ENCODE measurements around the gene KRTAP3-2.

KRTAP3-2 gene

GRCh38 chr17:40960144-40960543 is 39.6 kb downstream of the KRTAP3-2 start:
- H3K27ac ChIP-seq (ENCODE audit: low read length) = no peak overlapping the region
- no peak overlapping the region for H3K4me3 ChIP-seq (ENCODE audit: low read length)
- no peaks in the 10 kb centered on the region for H3K27me3 ChIP-seq (ENCODE audit: insufficient read depth, low read length)
- H3K9me3 ChIP-seq (ENCODE audit: insufficient read depth, low read depth, low read length) = no peaks in the 10 kb centered on the region
- peaks cover 15% of the 10 kb centered on the region for H3K4me1 ChIP-seq (ENCODE audit: insufficient read depth, low read length)
- H3K36me3 ChIP-seq (ENCODE audit: insufficient read depth, low read depth, low read length) = no peaks in the 10 kb centered on the region
- no peak overlapping the region for H3K9ac ChIP-seq (ENCODE audit: low read depth, low read length)

- Histone ChIP-seq H3K4me1 (ENCODE audit: insufficient read depth, low read length) (peaks cover 15% of the 10 kb centered on the region), H3K4me3 (ENCODE audit: low read length) (no peak overlapping the region), H3K9ac (ENCODE audit: low read depth, low read length) (no peak overlapping the region), H3K27me3 (ENCODE audit: insufficient read depth, low read length) (no peaks in the 10 kb centered on the region), H3K36me3 (ENCODE audit: insufficient read depth, low read depth, low read length) (no peaks in the 10 kb centered on the region), H3K9me3 (ENCODE audit: insufficient read depth, low read depth, low read length) (no peaks in the 10 kb centered on the region), H3K27ac (ENCODE audit: low read length) (no peak overlapping the region)
These were observed 41.4 kb downstream of the KRTAP3-2 start for GRCh38 chr17:40958086-40958953.

- Histone ChIP-seq H3K4me3 (ENCODE audit: low read length) (no peak overlapping the region), H3K36me3 (ENCODE audit: insufficient read depth, low read depth, low read length) (no peaks in the 10 kb centered on the region), H3K4me1 (ENCODE audit: insufficient read depth, low read length) (peaks cover 15% of the 10 kb centered on the region), H3K27ac (ENCODE audit: low read length) (no peak overlapping the region), H3K9me3 (ENCODE audit: insufficient read depth, low read depth, low read length) (no peaks in the 10 kb centered on the region), H3K27me3 (ENCODE audit: insufficient read depth, low read length) (no peaks in the 10 kb centered on the region), H3K9ac (ENCODE audit: low read depth, low read length) (no peak overlapping the region)
These were observed 43.1 kb downstream of the KRTAP3-2 start for GRCh38 chr17:40956401-40957254.

DNA sequence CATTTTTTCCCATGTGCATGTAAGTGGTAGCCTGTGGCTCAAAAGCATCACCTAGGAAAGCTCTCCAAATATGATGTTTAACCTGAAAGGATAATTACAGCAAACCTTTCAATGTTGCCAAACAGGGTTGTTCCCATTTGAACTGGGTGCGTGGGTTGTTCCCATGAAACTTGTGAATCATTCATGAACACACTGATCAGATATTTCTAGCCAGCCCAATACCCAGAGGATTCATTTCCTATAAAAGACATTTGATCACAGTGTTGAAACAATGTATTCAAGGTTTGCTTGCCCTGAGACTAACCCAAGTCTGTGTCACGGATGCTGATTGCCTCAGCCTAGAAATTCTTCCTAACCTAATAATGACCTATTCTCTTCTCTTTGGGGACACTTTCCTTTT is 45.8 kb downstream of the KRTAP3-2 start:
- Histone ChIP-seq H3K27me3 (ENCODE audit: insufficient read depth, low read length) (no peaks in the 10 kb centered on the region), H3K9me3 (ENCODE audit: insufficient read depth, low read depth, low read length) (no peaks in the 10 kb centered on the region), H3K9ac (ENCODE audit: low read depth, low read length) (no peak overlapping the region), H3K4me1 (ENCODE audit: insufficient read depth, low read length) (peaks cover 15% of the 10 kb centered on the region), H3K27ac (ENCODE audit: low read length) (no peak overlapping the region), H3K36me3 (ENCODE audit: insufficient read depth, low read depth, low read length) (no peaks in the 10 kb centered on the region), H3K4me3 (ENCODE audit: low read length) (no peak overlapping the region)

- Histone ChIP-seq H3K4me3 (ENCODE audit: low read length) (no peak overlapping the region), H3K9me3 (ENCODE audit: insufficient read depth, low read depth, low read length) (no peaks in the 10 kb centered on the region), H3K9ac (ENCODE audit: low read depth, low read length) (no peak overlapping the region), H3K27ac (ENCODE audit: low read length) (no peak overlapping the region), H3K36me3 (ENCODE audit: insufficient read depth, low read depth, low read length) (no peaks in the 10 kb centered on the region), H3K27me3 (ENCODE audit: insufficient read depth, low read length) (no peaks in the 10 kb centered on the region), H3K4me1 (ENCODE audit: insufficient read depth, low read length) (peaks cover 11% of the 10 kb centered on the region)
These were observed 47.0 kb downstream of the KRTAP3-2 start for GRCh38 chr17:40952661-40953060.

GRCh38 chr17:40952154-40952553 is 47.6 kb downstream of the KRTAP3-2 start:
- H3K9me3 ChIP-seq (ENCODE audit: insufficient read depth, low read depth, low read length) = no peaks in the 10 kb centered on the region
- no peaks in the 10 kb centered on the region for H3K27me3 ChIP-seq (ENCODE audit: insufficient read depth, low read length)
- no peak overlapping the region for H3K27ac ChIP-seq (ENCODE audit: low read length)
- peaks cover 6% of the 10 kb centered on the region; the same call in 1 of the 2 replicates for H3K4me1 ChIP-seq (ENCODE audit: insufficient read depth, low read length)
- no peaks in the 10 kb centered on the region for H3K36me3 ChIP-seq (ENCODE audit: insufficient read depth, low read depth, low read length)
- no peak overlapping the region for H3K9ac ChIP-seq (ENCODE audit: low read depth, low read length)
- no peak overlapping the region for H3K4me3 ChIP-seq (ENCODE audit: low read length)

DNA sequence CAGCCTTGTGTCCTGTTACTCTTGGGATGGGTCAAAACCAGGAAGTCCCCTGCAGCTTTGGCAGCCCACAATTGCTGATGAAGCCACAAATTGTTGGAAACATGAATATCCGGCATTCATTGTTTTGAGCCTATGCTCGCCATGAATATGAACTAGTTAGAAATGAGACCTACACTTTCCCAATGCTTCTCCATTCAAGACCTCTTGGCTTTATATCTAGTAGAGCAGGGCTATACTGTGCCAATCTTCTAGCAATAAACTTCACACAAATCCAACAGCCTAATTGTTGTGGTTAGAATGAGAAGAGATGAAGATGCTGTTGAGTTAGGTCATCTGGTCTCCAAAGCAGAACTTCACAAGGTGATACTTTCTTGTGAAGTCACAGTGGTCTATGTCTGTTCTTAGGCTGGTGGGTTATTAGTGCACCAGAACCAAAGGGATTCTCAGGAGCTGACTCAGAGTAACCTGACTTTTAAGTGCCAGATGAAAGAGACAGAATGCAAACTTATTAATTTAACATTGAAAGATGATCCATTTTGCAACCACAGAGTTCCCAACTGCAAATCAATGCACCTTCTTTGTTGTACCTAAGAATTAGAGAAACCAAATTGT is 48.6 kb downstream of the KRTAP3-2 start:
- Histone ChIP-seq H3K36me3 (ENCODE audit: insufficient read depth, low read depth, low read length) (no peaks in the 10 kb centered on the region), H3K27me3 (ENCODE audit: insufficient read depth, low read length) (no peaks in the 10 kb centered on the region), H3K4me1 (ENCODE audit: insufficient read depth, low read length) (no peaks in the 10 kb centered on the region), H3K4me3 (ENCODE audit: low read length) (no peak overlapping the region), H3K27ac (ENCODE audit: low read length) (no peak overlapping the region), H3K9ac (ENCODE audit: low read depth, low read length) (no peak overlapping the region), H3K9me3 (ENCODE audit: insufficient read depth, low read depth, low read length) (no peaks in the 10 kb centered on the region)

DNA sequence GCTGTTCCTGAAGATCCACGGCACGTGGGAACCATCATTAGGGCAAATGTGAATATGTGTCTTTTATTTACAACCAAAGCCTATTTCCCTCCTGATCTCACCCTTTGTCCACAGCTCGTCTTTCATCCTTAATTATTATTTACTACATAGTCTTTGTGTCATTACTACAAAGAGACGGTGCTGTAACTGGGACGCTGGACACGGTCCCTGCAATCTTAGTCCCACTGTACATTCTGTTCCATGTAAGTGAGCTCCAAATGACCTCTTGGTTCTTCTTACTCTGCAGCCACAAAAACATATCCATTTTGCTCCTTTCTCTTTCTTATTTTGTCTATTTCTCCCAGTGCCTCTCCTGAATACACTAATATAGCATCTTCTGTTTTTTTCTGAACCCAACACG is 49.5 kb downstream of the KRTAP3-2 start:
- H3K27ac ChIP-seq (ENCODE audit: low read length) = no peak overlapping the region
- H3K4me1 ChIP-seq (ENCODE audit: insufficient read depth, low read length) = no peaks in the 10 kb centered on the region
- H3K4me3 ChIP-seq (ENCODE audit: low read length) = no peak overlapping the region
- no peaks in the 10 kb centered on the region for H3K36me3 ChIP-seq (ENCODE audit: insufficient read depth, low read depth, low read length)
- no peaks in the 10 kb centered on the region for H3K27me3 ChIP-seq (ENCODE audit: insufficient read depth, low read length)
- H3K9me3 ChIP-seq (ENCODE audit: insufficient read depth, low read depth, low read length) = no peaks in the 10 kb centered on the region
- no peak overlapping the region for H3K9ac ChIP-seq (ENCODE audit: low read depth, low read length)

DNA sequence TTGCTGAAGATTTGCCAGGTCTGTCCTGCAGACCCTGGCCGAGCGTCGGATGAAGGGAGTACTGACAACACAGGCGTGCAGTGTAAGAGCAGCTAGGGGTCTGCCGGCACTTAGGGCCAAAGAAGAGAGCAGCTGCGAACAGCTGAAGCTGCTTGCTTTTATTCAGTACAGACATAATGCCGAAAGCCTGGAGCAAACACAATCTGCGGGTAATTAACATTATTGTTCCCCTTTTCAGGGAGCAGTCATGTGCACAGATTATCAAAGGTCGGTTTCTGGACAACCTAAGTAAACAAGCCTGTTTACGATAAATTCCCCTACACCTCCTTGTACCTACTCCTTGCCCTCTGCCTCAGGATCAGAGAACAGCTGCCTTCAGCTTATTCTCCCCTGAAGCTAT is 50.3 kb downstream of the KRTAP3-2 start:
- H3K4me1 ChIP-seq (ENCODE audit: insufficient read depth, low read length) = no peaks in the 10 kb centered on the region
- no peak overlapping the region for H3K9ac ChIP-seq (ENCODE audit: low read depth, low read length)
- H3K27me3 ChIP-seq (ENCODE audit: insufficient read depth, low read length) = no peaks in the 10 kb centered on the region
- H3K27ac ChIP-seq (ENCODE audit: low read length) = no peak overlapping the region
- H3K9me3 ChIP-seq (ENCODE audit: insufficient read depth, low read depth, low read length) = no peaks in the 10 kb centered on the region
- no peak overlapping the region for H3K4me3 ChIP-seq (ENCODE audit: low read length)
- no peaks in the 10 kb centered on the region for H3K36me3 ChIP-seq (ENCODE audit: insufficient read depth, low read depth, low read length)

Measured in iPS-20b (cell line).